GM21786 (cell line): ENCODE results near the gene HEATR5A.
A peak's percentile ranks its signal among the peaks of the same experiment; 100 is the strongest.
"Not testable (repeated sequence)": the region's sequence is repeated elsewhere in the genome, so short reads cannot be mapped to it uniquely, and the experiment has no call there.

Source experiments
- ATAC-seq: cut with Tn5 transposase; IDR thresholded peaks from one replicate; pipeline ENCODE4 v1.9.1; 2021; ENCODE audit not compliant: unreplicated experiment

HEATR5A gene

DNA sequence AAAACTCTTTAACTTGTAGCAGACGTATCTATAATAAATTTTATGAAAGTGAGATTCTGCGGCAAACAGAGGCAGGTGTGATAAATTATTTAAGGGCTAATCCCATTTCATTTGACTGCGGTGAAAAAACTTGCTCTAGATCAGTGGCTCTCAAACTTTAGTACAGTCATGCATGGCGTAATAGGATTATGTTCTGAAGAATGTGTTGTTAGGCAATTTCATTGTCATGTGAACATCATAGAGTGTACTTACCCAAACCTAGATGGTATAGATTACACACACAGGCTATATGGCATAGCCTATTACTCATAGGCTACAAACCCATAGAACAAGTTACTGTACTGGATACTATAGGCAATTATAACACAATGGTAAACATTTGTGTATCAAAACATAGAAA is 83.7 kb downstream of the HEATR5A start:
- ATAC-seq, result no peak

DNA sequence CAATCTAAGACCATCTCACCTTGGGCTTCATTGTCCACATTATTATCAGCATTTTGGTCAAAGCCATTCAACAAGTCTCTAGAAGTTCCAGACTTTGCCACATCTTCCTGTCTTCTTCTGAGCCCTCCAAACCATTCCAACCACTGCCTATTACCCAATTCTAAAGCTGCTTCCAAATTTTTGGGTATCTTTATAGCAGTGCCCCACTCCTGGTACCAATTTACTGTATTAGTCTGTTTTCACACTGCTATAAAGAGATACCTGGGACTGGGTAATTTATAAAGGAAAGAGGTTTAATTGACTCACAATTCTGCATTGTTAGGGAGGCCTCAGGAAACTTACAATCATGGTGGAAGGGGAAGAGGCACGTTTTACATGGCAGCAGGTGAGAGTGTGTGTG is 89.0 kb downstream of the HEATR5A start:
- not testable (repeated sequence) for ATAC-seq

DNA sequence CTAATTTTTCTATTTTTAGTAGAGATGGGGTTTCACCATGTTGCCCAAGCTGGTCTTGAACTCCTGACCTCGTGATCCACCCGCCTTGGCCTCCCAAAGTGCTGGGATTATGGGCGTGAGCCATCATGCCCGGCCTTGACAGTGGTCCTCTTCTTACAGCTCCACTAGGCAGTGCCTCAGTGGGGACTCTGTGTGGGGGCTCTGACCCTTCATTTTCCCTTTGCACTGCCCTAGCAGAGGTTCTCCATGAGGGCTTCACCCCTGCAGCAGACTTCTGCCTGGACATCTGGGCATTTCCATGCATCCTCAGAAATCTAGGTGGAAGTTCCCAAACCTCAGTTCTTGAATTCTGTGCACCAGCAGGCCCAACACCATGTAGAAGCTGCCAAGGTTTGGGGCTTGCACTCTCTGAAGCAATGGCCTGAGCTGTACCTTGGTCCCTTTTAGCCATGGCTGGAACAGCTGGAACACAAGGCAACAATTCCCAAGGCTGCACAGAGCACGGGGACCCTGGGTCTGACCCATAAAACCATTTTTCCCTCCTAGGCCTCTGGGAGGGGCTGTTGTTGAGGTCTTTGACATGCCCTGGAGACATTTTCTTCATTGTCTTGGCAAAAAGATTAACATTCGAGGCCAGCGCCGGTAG is 90.4 kb downstream of the HEATR5A start:
- ATAC-seq, result not testable (repeated sequence)

DNA sequence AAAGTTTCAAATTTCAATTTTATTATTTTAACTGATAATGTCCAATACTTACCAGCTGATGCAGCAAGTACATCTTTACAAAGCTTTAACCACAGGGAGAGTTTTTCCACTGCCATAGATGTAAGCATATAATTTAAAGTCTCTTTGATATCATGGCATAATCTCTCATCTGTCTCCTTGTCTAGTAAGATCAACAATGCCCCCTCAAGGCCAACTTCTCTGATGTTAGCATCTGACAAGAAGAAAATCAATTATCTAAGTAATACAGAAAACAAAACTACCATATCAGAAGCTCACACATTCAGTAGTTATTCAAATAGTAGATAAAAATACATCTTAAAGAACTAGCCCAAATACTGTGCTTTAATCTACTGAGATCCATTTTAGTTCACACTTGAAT is 94.2 kb downstream of the HEATR5A start:
- no peak for ATAC-seq

DNA sequence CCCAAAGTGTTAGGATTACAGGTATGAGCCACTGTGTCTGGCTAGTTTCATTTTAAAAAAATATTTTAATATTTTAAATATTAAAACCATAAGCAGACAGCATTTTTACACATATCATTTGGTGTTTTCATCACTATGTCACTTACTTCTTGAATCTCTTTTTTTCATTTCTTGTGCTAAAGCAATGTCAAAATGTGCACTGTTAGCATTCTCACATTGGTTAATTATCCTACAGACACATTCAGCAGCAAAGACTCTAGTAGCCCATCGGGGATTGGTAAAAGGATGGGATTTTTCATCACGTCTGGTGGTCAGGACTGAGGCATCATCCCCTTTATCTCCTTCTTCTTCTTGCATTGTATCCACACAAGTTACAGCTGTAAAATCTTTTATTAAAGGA is 96.9 kb downstream of the HEATR5A start:
- ATAC-seq, result no peak

DNA sequence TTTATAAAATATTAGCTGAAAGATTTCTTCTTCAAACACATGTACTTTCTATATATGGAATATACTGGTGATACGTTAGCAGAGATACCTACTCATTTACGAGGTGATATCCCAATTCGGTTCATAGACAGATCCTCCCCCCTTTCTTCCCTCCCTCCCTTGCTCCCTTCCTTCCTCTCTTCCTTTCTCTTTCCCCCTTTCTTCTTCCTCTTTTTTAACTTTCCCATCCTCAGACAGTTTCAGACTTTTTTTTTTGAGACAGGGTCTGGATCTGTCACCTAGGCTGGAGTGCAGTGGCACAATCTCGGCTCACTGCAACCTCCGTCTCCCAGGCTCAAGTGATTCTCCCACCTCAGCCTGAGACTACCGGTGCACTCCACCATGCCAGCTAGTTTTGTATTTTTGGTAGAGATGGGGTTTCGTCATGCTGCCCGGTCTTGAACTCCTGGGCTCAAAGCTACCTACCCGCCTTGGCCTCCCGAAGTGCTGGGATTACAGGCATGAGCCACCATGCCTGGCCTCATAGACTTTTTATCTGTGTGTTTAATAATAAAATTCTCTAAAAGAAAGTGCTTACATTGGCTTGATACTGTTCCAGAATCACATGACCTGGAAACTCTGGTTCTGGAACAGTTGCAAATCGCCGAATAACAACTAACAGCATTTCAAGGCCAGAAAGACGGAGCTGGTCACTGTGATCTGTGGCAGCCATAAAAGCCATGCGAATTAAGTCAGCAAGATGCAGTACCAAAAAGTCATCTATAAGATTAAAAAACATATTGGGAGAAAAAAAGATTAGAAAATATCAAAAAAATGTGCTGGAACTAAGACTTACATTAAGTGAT is 99.2 kb downstream of the HEATR5A start:
- no peak for ATAC-seq

DNA sequence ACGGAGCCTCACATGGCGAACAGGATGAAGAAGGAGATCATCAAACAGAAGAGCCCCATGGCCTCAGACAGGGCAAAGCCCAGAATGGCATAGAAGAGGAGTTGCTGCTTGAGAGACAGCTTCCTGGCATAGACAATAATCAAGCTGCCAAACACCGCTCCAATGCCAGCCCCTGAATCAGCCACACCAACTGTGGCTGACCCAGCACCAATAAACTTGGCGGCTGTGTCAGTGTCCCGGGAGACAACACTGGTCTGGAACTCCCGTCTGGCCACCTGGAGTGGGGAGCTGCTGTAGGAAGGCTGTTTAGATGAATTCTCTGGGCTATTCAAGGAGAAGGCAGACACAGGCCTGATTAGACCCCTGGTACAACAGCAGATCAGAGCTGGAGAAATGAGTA is 100.1 kb downstream of the HEATR5A start:
- no peak for ATAC-seq

DNA sequence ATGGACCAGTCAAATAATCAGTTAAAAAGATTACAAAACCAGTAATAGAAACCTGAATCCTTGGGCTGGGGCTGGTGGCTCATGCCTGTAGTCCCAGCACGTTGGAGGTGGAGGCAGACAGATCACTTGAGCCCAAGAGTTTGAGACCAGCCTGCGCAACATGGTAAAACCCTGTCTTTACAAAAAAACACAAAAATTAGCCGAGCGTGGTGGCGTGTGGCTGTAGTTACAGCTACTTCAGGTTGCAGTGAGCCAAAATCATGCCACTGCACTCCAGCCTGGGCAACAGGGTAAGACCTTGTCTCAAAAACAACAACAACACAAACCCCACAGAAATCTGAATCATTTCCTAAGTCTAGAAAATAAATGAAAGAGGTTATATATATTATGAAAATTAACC is 100.6 kb downstream of the HEATR5A start:
- ATAC-seq, result no peak

DNA sequence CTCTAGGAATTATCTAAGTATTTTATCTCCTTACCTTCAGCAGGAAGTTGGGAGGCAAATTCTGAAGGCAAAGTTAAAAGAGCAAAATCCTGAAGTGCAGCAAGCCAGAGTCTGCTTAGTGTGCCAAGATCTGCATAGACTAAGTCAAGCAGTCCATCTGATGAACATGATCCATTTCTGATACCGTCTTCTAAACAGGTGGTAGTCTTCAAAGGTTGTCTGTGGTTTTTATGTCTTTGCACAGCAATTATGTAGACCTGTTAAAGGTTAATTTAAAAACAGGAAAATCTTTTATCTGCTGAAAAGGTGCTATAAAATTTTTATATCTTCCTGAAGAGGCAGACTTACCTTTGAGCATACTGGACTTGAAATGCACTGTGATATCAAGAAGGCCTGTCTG is 107.4 kb downstream of the HEATR5A start:
- no peak for ATAC-seq

DNA sequence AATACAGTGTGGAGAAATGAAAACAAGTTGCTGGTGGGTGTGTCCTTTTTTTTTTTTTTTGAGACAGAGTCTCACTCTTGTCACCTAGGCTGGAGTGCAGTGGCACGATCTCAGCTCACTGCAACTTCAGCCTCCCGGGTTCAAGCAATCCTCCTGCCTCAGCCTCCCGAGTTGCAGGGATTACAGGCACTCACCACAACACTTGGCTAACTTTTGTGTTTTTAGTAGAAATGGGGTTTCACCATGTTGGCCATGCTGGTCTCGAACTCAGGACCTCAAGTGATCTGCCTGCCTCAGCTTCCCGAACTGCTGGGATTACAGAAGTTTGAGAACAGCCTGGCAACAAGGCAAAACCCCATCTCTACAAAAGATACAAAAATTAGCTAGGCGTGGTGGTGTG is 108.0 kb downstream of the HEATR5A start:
- not testable (repeated sequence) for ATAC-seq

DNA sequence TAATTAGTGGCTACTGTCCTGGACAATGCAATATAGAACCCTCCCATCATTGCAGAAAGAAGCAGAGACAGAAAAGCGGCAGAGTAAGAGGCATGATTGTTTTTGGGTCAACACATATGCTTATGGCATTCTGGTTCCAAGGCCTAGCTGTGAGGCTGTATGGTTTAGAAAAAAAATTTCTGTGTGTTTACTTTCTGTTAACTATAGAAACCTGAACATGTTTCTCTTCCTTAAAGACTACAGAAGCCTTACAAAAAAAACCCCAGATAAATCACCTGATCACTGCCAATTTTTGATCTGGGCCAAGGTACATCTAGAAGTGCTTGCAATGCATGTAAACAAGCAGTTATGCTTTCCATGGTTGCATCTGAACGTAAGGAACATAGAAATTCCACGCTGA is 112.7 kb downstream of the HEATR5A start:
- ATAC-seq, result peak; percentile 70

DNA sequence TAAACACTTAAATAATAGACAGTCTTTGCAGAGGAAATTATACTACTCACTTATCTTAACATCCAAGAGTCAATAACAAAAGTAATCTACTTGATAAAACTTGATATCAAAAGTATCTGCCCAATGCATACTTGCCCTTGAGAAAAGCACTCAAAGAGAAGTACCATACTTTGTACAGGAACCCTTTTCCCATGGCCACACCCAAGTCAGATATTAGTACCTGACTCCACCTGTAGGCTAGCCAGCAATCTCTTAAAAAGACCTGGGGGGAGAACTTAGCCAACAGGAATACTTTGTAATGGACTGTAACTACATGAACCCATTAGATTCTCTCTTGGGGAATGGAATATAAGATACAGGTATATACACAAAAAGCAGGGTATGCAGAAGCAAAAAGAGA is 113.2 kb downstream of the HEATR5A start:
- ATAC-seq, result no peak

DNA sequence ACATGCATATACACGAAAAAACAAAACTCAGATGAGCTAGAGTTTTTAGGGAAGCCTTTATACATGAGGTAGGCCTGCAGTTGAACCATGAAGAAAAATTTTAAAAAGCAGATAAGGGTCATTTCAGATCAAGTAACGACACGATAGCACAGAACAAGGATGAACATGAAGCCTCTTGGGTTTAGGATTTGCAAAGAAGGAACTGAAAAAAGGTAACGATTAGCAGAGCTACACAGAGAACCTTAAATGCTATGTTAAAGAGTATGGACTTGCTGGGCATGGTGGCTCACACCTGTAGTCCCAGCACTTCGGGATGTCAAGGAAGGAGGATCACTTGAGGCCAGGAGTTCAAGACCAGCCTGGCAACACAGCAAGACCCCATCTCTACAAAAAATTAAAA is 116.7 kb downstream of the HEATR5A start:
- ATAC-seq, result no peak

DNA sequence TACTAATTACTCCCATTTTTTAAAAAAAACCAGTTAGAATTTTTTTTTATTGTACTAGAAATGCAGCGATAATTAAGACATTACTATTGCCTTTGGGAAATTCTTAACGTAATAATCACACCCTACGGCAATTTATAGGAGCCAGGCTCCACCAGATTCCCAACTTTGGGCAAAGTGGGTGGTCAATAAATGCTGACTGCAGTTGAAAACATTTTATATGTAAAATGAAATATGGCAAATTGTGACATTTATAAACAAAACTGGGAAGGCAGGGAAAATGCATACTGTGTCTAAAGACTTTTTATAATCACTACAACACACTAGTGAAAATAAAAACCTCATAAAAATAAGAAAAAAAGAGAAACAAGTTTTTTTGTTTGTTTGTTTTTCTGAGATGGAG is 119.5 kb downstream of the HEATR5A start:
- ATAC-seq, result no peak

DNA sequence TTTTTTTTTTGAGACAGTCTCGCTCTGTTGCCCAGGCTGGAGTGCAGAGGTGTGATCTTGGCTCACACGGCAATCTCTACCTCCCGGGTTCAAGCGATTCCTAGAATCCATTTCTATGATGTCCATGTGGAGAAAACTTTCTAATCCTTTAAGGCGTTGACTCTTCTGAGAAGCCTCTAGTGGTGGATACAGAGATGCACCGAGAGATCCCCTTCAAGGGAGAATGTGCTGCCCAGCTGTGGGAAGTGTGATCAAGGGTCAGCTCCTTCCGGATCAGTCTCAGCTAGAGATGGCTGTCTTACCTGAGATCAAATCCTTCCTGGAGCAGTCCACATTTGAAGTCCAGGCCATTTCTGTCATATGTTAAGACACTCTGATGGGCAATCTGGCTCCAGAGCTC is 120.1 kb downstream of the HEATR5A start:
- ATAC-seq, result no peak

DNA sequence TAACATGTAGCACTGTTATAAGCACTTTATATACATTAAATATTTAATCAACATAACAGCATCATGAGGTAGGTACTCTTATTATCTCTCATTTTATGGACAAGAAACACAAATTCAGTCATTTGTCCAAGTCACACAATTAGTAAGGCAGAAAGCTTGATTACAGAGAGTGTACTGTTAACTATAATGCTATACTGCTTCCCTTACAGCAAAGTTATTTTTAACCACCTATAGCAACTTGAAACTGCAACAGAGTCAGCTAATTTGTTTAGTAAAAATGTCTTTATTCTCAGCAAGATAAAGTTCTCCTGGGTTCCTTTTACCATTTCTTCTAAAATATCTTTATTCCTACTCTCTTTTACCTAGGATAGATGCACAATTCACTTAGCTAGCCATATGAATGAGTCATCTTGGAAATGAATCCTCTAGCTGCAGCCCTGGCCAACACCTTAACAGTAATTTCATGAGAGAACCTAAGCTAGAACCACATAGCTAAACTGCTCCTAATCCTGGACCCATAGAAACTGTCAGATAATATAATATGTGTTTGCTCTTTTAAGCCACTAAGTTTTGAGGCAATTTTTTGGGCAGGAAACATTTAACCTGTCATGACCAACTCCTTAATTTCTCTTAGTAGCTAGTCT is 122.5 kb downstream of the HEATR5A start:
- ATAC-seq, result peak; percentile 65

DNA sequence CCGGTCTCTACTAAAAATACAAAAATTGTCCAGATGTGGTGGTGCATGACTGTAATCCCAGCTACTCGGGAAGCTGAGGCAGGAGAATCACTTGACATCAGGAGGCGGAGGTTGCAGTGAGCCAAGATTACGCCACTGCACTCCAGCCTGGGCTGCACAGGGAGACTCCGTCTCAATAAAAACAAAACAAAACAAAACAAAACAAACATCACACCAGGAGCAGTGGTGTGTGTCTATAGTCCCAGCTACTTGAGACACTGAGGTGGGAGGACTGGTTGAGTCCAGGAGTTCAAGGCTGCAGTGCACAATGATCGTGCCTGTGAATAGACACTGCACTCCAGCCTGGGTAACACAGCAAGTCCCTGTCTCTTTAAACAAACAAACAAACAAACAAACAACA is 123.2 kb downstream of the HEATR5A start:
- ATAC-seq, result no peak

DNA sequence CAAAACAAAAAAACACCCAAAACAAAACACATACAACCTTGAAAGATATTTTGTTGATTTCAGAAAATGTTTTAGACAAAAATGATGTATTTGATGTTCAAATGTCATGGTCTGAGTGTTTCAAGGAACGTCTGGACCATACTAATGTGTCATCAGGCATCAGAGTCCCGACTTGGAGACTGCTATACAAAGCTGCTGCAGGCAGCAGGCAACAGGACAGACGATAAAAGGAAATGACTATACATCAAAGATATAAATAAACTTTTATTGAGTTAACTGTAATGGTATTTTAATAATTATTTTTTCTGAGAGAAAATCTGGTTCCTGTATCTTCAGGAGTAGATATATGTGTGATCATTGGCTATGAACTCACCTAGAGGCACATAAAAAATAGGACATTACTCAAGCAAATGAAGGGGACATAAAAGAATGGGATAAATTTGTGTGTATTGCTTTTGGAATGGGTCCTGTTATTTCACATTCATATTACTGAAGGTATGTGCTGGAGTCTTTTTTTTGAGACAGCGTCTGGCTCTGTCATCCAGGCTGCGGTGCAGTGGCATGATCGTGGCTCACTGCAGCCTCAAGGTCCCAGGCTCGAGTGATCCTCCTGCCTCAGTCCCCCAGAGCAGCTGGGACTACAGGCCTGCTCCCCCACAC is 125.5 kb downstream of the HEATR5A start:
- ATAC-seq, result no peak

DNA sequence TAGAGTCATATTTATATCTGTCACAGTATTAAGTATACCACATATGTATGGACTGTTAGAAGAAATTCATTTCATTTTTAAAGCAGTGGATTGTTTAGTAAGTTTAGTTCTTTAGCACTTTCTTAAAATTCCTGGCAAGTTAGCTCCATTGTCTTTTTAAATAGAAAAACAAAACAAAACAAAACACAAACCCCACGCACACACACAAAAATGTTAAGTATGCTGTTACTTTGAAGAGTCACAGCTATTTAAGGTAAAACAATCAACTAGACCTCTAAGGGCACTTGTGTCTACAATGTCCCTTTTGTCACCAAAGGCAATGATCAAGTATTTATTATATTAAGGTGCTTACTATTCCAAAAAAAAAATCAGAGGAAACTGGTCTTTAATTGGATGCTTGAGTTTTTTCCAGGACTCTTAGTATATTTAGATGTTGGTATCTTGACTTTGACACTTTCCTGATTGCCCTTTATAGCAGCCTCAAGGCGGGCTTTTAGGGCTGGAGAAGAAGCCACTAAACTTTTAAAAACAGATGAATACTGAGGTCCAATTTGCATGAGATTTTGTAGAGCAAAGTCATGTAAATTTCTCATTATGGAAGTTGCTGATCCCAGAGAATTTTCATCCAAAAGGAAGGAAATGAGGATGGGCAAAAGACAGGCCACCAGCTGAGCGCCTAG is 127.3 kb downstream of the HEATR5A start:
- no peak for ATAC-seq

DNA sequence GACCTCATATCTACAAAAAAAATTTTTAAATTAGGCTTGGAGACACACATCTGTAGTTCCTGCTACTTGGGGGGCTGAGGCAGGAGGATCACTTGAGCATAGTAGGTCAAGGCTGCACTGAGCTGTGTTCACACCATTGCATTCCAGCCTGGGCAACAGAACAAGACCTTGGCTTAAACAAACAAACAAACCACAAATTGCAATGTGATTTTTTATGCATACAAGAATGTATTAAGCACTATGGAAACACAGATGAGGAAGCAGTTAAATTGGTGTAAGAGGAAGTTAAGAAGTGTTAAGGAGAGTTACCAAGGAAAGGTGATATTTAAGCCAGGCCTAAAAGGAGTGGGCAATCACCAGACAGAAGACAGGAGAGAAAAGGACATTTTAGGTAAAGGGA is 129.1 kb downstream of the HEATR5A start:
- no peak for ATAC-seq
